Breast epithelium (tissue), 3 donors: Measurements from ENCODE around the gene KNSTRN.

Experiments used
- POLR2A ChIP-seq: fragments of 450-650 bp; IDR thresholded peaks from one replicate; pipeline ENCODE4 v1.6.1; 2016; ENCODE audit warnings: antibody characterized with exemption, mild to moderate bottlenecking, moderate library complexity
- TF ChIP-seq, protein P1 (sequence below), 3 donors: fragments of 450-650 bp; IDR thresholded peaks; one replicate each; pipeline ENCODE4 v1.5.1; 2016 to 2017; ENCODE audit warnings: antibody characterized with exemption in 3 of 3, mild to moderate bottlenecking in 3 of 3, moderate library complexity in 3 of 3

DNA sequence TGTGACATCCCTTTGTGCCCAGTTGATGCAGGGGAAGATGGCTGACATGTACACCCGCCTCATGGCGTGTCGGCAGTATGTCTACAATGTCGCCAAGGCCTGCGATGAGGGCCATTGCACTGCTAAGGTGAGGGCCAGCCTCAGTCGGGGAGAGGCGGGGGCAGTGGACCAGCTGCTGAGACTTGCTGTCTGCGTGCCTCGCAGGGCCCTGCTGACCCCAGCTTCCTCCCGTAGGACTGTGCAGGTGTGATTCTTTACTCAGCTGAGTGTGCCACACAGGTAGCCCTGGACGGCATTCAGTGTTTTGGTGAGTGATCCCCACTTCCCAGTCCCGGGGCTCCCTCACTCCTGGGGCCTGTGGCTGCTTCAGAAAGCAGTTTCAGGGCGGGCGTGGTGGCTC is 33.5 kb downstream of the KNSTRN start:
- TF ChIP-seq, protein P1, sequence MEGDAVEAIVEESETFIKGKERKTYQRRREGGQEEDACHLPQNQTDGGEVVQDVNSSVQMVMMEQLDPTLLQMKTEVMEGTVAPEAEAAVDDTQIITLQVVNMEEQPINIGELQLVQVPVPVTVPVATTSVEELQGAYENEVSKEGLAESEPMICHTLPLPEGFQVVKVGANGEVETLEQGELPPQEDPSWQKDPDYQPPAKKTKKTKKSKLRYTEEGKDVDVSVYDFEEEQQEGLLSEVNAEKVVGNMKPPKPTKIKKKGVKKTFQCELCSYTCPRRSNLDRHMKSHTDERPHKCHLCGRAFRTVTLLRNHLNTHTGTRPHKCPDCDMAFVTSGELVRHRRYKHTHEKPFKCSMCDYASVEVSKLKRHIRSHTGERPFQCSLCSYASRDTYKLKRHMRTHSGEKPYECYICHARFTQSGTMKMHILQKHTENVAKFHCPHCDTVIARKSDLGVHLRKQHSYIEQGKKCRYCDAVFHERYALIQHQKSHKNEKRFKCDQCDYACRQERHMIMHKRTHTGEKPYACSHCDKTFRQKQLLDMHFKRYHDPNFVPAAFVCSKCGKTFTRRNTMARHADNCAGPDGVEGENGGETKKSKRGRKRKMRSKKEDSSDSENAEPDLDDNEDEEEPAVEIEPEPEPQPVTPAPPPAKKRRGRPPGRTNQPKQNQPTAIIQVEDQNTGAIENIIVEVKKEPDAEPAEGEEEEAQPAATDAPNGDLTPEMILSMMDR (IDR thresholded peaks at IDR 0.05) = no peak
- no peak for TF ChIP-seq POLR2A
